Common myeloid progenitor, CD34-positive (primary cell): Measurements from ENCODE around the gene SLC5A9.

Source experiments
- CTCF ChIA-PET: fragments of 350-600 bp; sonication (Branson Sonifier 250); formaldehyde crosslinking; loops from one replicate; lab custom pipeline; 2021; ENCODE audit warnings: antibody characterized with exemption; lab: Charles Lee
- POLR2A ChIA-PET: fragments of 350-600 bp; sonication (Branson Sonifier 250); formaldehyde crosslinking; loops from one replicate; lab custom pipeline; 2021; ENCODE audit warnings: antibody characterized with exemption; lab: Charles Lee
- DNase-seq, 3 donors: peaks; one replicate each; pipeline versions ENCODE4 v3.0.0 to v3.0.0-alpha.2; 2013
- H3K27ac ChIP-seq, 2 experiments: 1 replicate in 1 of 2; 2 replicates in 1 of 2; pipeline ENCODE4 v1.7.0; 2013; ENCODE audit warnings: inconsistent platforms in 2 of 2, low read length in 2 of 2, mild to moderate bottlenecking in 2 of 2, low read depth in 1 of 2, moderate library complexity in 1 of 2; ENCODE audit not compliant: severe bottlenecking in 2 of 2, insufficient read depth in 1 of 2, poor library complexity in 1 of 2
- H3K27me3 ChIP-seq, 5 experiments: replicated peaks in 2 of 5; 1 replicate in 3 of 5; 2 replicates in 2 of 5; pipeline versions ENCODE4 v1.6.1 to v1.7.0; 2013; ENCODE audit warnings: low read length in 4 of 5, mild to moderate bottlenecking in 2 of 5, moderate library complexity in 2 of 5, inconsistent platforms in 1 of 5; ENCODE audit not compliant: insufficient read depth in 5 of 5, control insufficient read depth in 4 of 5
- H3K36me3 ChIP-seq, 4 experiments: 1 replicate in 2 of 4; 2 replicates in 2 of 4; pipeline versions ENCODE4 v1.6.1 to v1.7.0; 2013; ENCODE audit warnings: low read length in 3 of 4, control low read depth in 1 of 4, mild to moderate bottlenecking in 1 of 4; ENCODE audit not compliant: control insufficient read depth in 4 of 4, insufficient read depth in 4 of 4
- H3K4me1 ChIP-seq, 4 experiments: 1 replicate in 3 of 4; 2 replicates in 1 of 4; pipeline versions ENCODE4 v1.6.1 to v1.7.1; 2013; ENCODE audit warnings: low read length in 3 of 4, mild to moderate bottlenecking in 3 of 4, control low read depth in 1 of 4, inconsistent platforms in 1 of 4, moderate library complexity in 1 of 4; ENCODE audit not compliant: control insufficient read depth in 4 of 4, insufficient read depth in 4 of 4; ENCODE audit errors: control extremely low read depth in 1 of 4
- H3K4me3 ChIP-seq, 7 experiments: 1 replicate in 4 of 7; 2 replicates in 3 of 7; pipeline versions ENCODE4 v1.5.1 to v1.7.0; 2013; ENCODE audit warnings: mild to moderate bottlenecking in 7 of 7, low read length in 6 of 7, moderate library complexity in 6 of 7, inconsistent platforms in 2 of 7, low read depth in 2 of 7, control low read depth in 1 of 7; ENCODE audit not compliant: insufficient read depth in 4 of 7, control insufficient read depth in 1 of 7; ENCODE audit errors: extremely low read depth in 1 of 7
- H3K9me3 ChIP-seq, 5 experiments: 1 replicate in 4 of 5; 2 replicates in 1 of 5; pipeline versions ENCODE4 v1.6.1 to v1.7.1; 2013; ENCODE audit warnings: low read length in 4 of 5, mild to moderate bottlenecking in 2 of 5, inconsistent platforms in 1 of 5, low read depth in 1 of 5, moderate library complexity in 1 of 5; ENCODE audit not compliant: control insufficient read depth in 4 of 5, insufficient read depth in 2 of 5; ENCODE audit errors: control extremely low read depth in 1 of 5
- WGBS: methylation state at CpG from one replicate; pipeline ENCODE4 v1.1.5; 2013; ENCODE audit not compliant: insufficient coverage; 5-methylcytosine and 5-hydroxymethylcytosine counted together

The SLC5A9 gene

DNA sequence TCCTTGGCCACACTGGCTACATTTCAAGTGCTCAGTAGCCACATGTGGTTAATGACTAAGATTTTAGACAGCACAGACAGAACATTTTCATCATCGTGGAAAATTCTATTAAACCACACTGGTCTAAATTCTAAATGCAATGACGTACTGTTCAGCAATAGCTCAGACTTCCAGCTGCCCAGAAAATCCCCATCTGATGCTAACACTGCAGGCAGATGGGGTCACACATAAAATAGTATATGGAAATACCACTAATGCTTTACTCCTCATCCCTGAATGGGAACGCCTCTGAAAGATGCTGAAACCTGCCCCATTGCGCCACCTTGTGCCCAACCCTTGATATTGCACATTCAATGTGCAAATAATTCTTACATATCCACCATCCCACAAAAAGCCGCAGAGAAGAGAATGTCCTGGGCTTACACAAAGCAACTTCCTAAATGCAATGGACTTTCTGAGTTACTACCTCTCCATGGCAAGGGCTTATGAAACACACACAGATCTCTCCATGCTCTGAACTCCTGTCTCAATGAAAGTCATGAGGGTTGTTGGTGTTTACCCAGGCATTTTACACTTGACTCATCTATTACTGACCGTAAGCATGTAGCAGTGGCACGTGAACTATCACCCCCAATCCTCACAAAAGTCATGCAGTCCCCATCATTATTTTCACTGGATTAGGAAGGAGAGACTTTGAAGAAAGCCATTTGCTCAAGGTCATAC is 20.3 kb upstream of the SLC5A9 start:
- H3K9me3 ChIP-seq = no peaks in the 10 kb centered on the region
- H3K4me1 ChIP-seq = no peaks in the 10 kb centered on the region
- no peaks in the 10 kb centered on the region for H3K27me3 ChIP-seq
- ChIA-PET POLR2A (interaction anchor here (1.1 kb wide), 1 partner anchor 25 kb away, joined by 3 read pairs; no protein-coding TSS in a partner anchor), CTCF (interaction anchor here (0.6 to 9.4 kb wide), 15 partner anchors 16 to 325 kb away, joined by 3 to 105 read pairs (median 4); no protein-coding TSS in a partner anchor)
- no peak overlapping the region for H3K4me3 ChIP-seq
- no peaks in the 10 kb centered on the region for H3K36me3 ChIP-seq
- peak; percentile 57 to 78 (median 73) for DNase-seq
- 0% methylated on average over 2 of the region's 7 CpGs for WGBS
- no peak overlapping the region for H3K27ac ChIP-seq

- ChIA-PET POLR2A (interaction anchor here (1.1 kb wide), 1 partner anchor 26 kb away, joined by 3 read pairs; no protein-coding TSS in a partner anchor), CTCF (interaction anchor here (0.7 to 9.4 kb wide), 14 partner anchors 18 to 110 kb away, joined by 3 to 105 read pairs (median 4); no protein-coding TSS in a partner anchor)
- no peaks in the 10 kb centered on the region for H3K9me3 ChIP-seq
Measured at GRCh38 chr1:48203287-48203900, 19.1 kb upstream of the SLC5A9 start.

DNA sequence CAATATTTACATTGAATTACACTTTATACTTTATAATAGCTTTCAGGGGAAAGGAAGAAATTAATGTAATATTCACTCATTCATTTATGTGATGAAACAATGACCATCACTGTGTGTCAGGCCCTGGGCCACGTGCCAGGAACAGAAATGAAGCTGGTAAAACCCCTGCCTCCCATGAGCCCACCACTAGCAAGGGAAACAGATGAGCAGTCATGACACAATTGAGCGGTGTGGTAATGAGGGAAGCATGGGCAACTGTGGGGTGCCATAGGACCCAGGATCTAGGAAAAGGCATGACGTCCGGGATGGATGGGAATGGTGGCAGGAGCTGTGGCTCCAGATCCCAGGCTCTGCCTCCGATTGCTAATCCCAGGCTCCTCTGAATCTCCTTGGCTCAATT is 17.0 kb upstream of the SLC5A9 start:
- Histone ChIP-seq H3K36me3 (no peaks in the 10 kb centered on the region), H3K27ac (no peak overlapping the region), H3K4me3 (no peak overlapping the region), H3K27me3 (no peaks in the 10 kb centered on the region), H3K4me1 (no peaks in the 10 kb centered on the region), H3K9me3 (no peaks in the 10 kb centered on the region)
- ChIA-PET CTCF (interaction anchor here (0.8 to 9.4 kb wide), 10 partner anchors 11 to 99 kb away, joined by 3 to 105 read pairs (median 4); partner anchors contain the start of gene SLC5A9), POLR2A (no interaction called here)
- WGBS = 100% methylated on average over 4 of the region's 5 CpGs
- no peak for DNase-seq

More at GRCh38 chr1:48203287-48203900, 19.1 kb upstream of the SLC5A9 start:
- WGBS = no CpG with 5 or more reads among the region's 3 CpGs
- Histone ChIP-seq H3K27me3 (no peaks in the 10 kb centered on the region), H3K4me3 (no peak overlapping the region), H3K36me3 (no peaks in the 10 kb centered on the region), H3K4me1 (no peaks in the 10 kb centered on the region), H3K27ac (no peak overlapping the region)
- peak; percentile 36 to 60 (median 53) for DNase-seq

GRCh38 chr1:48206371-48206770 is 16.1 kb upstream of the SLC5A9 start:
- no peaks in the 10 kb centered on the region for H3K36me3 ChIP-seq
- no peak for DNase-seq
- H3K4me3 ChIP-seq = no peak overlapping the region
- no peak overlapping the region for H3K27ac ChIP-seq
- ChIA-PET POLR2A (interaction anchor here (0.9 kb wide), 1 partner anchor 10 kb away, joined by 3 read pairs; no protein-coding TSS in a partner anchor), CTCF (interaction anchor here (1.0 to 9.4 kb wide), 4 partner anchors 13 to 95 kb away, joined by 3 to 105 read pairs (median 4); no protein-coding TSS in a partner anchor)
- H3K27me3 ChIP-seq = no peaks in the 10 kb centered on the region
- no peaks in the 10 kb centered on the region for H3K9me3 ChIP-seq
- no peaks in the 10 kb centered on the region for H3K4me1 ChIP-seq
- 96% methylated on average over 2 of the region's 5 CpGs for WGBS

DNA sequence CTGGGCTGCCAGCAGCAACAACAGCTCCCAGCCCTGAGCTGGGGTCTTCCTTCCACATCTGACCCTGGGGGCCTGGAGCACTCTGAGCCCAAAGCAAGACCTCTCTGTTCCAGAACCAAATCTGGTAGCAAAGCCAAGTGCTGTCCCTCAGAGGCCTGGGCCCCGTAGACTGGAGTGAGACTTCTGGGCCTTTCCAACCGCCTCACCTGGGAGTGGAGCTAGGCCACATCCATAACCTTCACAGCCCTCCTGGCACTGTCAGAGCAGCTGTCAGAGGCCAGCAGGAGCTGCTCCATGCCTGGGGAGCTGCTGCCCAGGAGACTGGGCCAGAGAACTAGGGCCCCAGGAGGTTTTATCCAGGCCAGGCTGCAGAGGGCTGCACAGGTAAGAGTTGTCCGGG is 15.4 kb upstream of the SLC5A9 start:
- 90% methylated on average over 2 of the region's 3 CpGs for WGBS
- no peak overlapping the region for H3K27ac ChIP-seq
- DNase-seq = no peak
- H3K4me3 ChIP-seq = no peak overlapping the region
- no peaks in the 10 kb centered on the region for H3K9me3 ChIP-seq
- CTCF ChIA-PET = interaction anchor here (1.0 to 1.5 kb wide), 2 partner anchors 12 to 97 kb away, joined by 3 to 7 read pairs; no protein-coding TSS in a partner anchor
- no peaks in the 10 kb centered on the region for H3K4me1 ChIP-seq
- H3K36me3 ChIP-seq = no peaks in the 10 kb centered on the region
- no peaks in the 10 kb centered on the region for H3K27me3 ChIP-seq
- POLR2A ChIA-PET = interaction anchor here (0.9 kb wide), 1 partner anchor 9 kb away, joined by 3 read pairs; no protein-coding TSS in a partner anchor

GRCh38 chr1:48207536-48208075 is 14.9 kb upstream of the SLC5A9 start:
- DNase-seq = no peak

More at GRCh38 chr1:48207536-48208075, 14.9 kb upstream of the SLC5A9 start:
- Histone ChIP-seq H3K27me3 (no peaks in the 10 kb centered on the region), H3K9me3 (no peaks in the 10 kb centered on the region), H3K4me1 (no peaks in the 10 kb centered on the region), H3K36me3 (no peaks in the 10 kb centered on the region), H3K27ac (no peak overlapping the region), H3K4me3 (no peak overlapping the region)
- WGBS = 83% methylated on average over 1 of the region's 3 CpGs
- ChIA-PET POLR2A (no interaction called here), CTCF (interaction anchor here (1.5 kb wide), 1 partner anchor 98 kb away, joined by 7 read pairs; no protein-coding TSS in a partner anchor)
